Neuron (in vitro differentiated cells): ENCODE data around the gene KEAP1.

Experiments
- H2AFZ ChIP-seq: one replicate; pipeline ENCODE4 v1.6.1; 2013; ENCODE audit warnings: low read depth, mild to moderate bottlenecking, inconsistent platforms, low read length, moderate library complexity
- H3K27me3 ChIP-seq: one replicate; pipeline ENCODE4 v1.6.1; 2013; ENCODE audit warnings: low read length; ENCODE audit not compliant: insufficient read depth
- H3K36me3 ChIP-seq: one replicate; pipeline ENCODE4 v1.6.1; 2013; ENCODE audit warnings: low read length; ENCODE audit not compliant: insufficient read depth
- H3K4me1 ChIP-seq: one replicate; pipeline ENCODE4 v1.6.1; 2013; ENCODE audit warnings: low read length; ENCODE audit not compliant: insufficient read depth
- H3K4me3 ChIP-seq: 2 replicates; pipeline ENCODE4 v1.5.1; 2013; ENCODE audit warnings: mild to moderate bottlenecking, low read length, moderate library complexity
- H3K9me3 ChIP-seq: one replicate; pipeline ENCODE4 v1.6.1; 2013; ENCODE audit warnings: low read length

Gene KEAP1

DNA sequence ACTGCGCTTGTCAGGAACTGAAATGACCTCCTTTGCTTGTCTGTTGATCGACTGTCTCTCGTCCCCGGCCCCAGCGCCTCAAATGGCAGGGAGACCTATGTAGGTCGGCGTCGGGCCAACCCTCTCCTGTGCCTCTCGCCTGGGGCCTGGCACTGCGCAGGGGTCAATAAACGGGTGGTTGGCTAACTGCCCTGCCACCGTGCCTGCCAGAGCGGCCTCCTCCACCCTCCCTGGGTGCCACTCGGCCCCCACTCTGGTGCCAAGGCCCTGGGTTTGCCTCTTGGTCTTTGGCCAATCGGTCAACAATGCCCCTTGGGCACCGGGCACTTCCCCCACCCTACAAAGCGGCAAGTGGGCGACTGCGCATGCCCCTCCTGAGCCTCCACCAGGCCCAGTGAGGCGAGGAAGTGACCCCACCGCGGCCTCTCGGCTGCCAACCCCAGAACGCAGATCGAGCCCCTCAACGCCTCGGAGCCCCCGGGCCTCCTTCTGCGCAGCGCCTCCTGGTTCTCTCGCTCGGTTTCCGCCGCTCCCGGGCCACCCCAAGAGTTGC is 1.1 kb downstream of the KEAP1 start:
- peak overlapping the region; percentile 91 for H2AFZ ChIP-seq
- peak overlapping the region; percentile 90 for H3K4me3 ChIP-seq
- no peaks in the 10 kb centered on the region for H3K9me3 ChIP-seq
- H3K36me3 ChIP-seq, result peaks cover 23% of the 10 kb centered on the region
- no peaks in the 10 kb centered on the region for H3K27me3 ChIP-seq
- peaks cover 7% of the 10 kb centered on the region for H3K4me1 ChIP-seq

DNA sequence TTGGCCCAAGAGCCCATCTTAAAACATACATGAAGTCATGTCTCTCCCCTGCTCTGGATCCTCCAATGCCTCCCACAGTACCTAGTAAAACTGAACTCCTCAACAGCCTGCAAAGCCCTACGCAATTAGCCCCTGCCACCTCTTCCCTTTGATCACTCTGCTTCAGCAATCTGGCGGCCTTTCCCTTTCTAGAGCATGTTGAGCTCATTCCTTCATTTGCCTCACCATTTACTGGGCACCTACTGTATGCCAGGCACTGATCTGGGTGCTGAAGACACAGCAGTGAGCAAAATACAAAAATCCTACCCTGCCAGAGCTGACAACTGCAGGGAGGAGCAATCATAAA is 2.9 kb downstream of the KEAP1 start:
- peaks cover 34% of the 10 kb centered on the region for H3K36me3 ChIP-seq
- no peaks in the 10 kb centered on the region for H3K9me3 ChIP-seq

DNA sequence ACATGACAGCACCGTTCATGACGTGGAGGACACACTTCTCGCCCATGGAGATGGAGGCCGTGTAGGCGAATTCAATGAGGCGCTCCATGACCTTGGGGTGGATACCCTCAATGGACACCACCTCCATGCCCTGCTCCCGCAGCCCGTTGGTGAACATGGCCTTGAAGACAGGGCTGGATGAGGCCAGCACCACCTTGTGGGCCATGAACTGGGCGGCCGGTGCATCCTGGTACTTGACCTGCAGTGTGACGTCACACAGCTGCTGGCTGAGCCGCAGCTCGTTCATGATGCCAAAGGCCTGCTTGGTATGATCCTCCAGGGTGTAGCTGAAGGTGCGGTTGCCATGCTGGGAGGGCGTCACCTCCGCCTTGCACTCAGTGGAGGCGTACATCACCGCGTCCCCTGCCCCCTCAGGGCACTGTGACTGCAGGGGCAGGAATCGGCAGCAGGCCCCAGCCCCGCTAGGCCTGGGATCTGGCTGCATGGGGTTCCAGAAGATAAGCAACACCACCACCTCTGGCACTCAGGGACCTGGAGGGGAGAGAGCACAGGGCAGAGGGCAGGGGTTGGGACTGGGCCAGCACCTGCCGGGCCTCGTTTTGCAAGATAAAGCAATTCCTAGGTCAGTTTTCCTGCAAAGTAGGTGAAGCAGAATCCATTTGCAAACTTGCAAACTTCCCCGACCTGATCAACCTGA is 3.5 kb downstream of the KEAP1 start:
- Histone ChIP-seq H3K9me3 (no peaks in the 10 kb centered on the region), H2AFZ (no peak overlapping the region), H3K4me3 (no peak overlapping the region)

More for the DNA sequence above, 2.9 kb downstream of the KEAP1 start:
- H3K27me3 ChIP-seq, result no peaks in the 10 kb centered on the region
- H3K4me1 ChIP-seq, result peaks cover 7% of the 10 kb centered on the region
- no peak overlapping the region for H3K4me3 ChIP-seq
- no peak overlapping the region for H2AFZ ChIP-seq

DNA sequence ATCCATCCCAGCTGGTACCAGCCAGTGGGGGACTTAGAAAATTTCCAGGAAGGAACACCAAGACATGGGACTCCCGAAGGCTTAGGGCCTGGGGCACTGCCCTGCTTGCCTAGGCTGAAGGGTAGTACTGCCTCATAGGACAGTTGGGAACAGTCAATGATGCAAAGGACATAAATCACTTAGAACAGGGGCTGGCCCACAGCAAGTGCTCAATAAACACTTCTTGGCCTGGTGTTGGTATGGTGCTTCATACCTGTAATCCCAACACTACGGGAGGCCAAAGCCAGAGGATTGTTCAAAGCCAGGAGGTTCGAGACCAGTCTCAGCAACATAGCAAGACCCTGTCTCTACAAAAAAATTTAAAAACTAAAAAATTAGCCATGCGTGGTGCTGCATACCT is 5.8 kb downstream of the KEAP1 start:
- H3K36me3 ChIP-seq, result peaks cover 43% of the 10 kb centered on the region
- no peaks in the 10 kb centered on the region for H3K27me3 ChIP-seq
- peaks cover 7% of the 10 kb centered on the region for H3K4me1 ChIP-seq
- no peak overlapping the region for H2AFZ ChIP-seq
- peaks cover 2% of the 10 kb centered on the region for H3K9me3 ChIP-seq
- no peak overlapping the region for H3K4me3 ChIP-seq

More for the DNA sequence above, 3.5 kb downstream of the KEAP1 start:
- H3K36me3 ChIP-seq, result peaks cover 37% of the 10 kb centered on the region
- peaks cover 7% of the 10 kb centered on the region for H3K4me1 ChIP-seq
- H3K27me3 ChIP-seq, result no peaks in the 10 kb centered on the region

DNA sequence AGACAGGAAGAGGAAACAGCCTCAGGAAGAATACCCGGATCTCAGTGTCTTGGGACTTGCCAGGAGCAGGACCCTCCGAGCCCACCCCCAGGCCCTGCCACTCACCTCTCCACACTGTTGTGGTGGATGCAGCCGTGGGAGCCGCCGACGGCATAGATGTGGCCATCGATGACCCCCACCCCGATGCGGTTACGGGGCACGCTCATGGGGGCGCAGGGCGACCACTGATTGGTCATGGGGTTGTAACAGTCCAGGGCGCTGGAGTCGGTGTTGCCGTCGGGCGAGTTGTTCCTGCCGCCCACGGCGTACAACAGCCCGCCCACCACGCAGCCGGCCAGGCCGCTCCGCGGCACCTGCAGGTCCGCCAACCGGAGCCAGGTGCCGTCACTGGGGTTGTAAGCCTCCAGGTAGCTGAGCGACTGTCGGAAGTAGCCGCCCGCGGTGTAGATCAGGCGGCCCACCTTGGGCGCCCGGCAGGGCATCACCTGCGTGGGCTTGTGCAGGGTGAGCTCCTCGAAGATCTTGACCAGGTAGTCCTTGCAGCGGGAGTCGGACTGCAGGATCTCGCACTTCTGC is 11.6 kb downstream of the KEAP1 start:
- Histone ChIP-seq H2AFZ (no peak overlapping the region), H3K4me3 (no peak overlapping the region), H3K36me3 (peaks cover 56% of the 10 kb centered on the region), H3K9me3 (peaks cover 2% of the 10 kb centered on the region), H3K4me1 (no peaks in the 10 kb centered on the region), H3K27me3 (no peaks in the 10 kb centered on the region)

DNA sequence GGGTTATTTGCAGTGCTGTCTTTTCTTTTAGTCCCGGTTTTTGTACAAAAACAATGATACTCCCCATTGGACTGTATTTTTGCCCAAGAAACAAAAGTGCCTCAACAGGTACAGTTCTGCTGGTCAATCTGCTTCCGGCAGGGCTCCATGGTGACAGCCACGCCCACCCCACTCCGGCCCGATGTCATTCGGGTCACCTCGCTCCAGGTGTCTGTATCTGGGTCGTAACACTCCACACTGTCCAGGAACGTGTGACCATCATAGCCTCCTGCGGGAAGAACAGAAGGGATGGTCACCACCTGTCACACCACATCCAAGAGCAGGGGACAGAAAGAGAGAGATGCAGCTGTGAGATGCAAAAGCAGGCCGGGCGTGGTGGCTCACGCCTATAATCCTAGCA is 16.6 kb downstream of the KEAP1 start:
- no peaks in the 10 kb centered on the region for H3K9me3 ChIP-seq
- H3K4me1 ChIP-seq, result no peaks in the 10 kb centered on the region
- no peaks in the 10 kb centered on the region for H3K27me3 ChIP-seq
- no peak overlapping the region for H3K4me3 ChIP-seq
- peaks cover 44% of the 10 kb centered on the region for H3K36me3 ChIP-seq
- no peak overlapping the region for H2AFZ ChIP-seq

DNA sequence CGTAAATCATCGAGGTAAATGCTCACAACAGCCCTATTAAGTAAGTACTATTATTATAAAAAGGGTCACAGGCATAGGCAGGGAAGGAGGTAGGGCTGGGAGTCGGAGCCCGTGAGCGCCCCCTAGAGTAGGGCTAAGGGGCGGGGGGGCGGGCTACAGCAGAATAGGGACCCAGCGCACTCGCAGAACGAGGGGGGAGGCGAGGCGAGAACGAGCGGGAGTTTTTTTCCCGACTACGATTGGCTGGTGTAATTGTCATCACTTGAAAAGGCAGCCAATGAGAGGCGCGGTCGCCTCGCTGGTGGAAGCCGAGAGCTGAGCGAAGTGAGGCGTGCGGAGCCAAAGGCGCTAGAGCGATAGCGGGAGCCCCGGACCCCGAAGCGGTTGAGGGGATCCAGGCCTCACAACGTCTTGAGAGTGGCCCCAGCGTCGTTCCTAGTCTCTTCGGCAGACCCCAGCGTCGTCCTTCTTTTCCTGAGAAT is 24.2 kb downstream of the KEAP1 start:
- peaks cover under 1% of the 10 kb centered on the region for H3K36me3 ChIP-seq
- H2AFZ ChIP-seq, result no peak overlapping the region
- no peaks in the 10 kb centered on the region for H3K4me1 ChIP-seq
- no peak overlapping the region for H3K4me3 ChIP-seq
- no peaks in the 10 kb centered on the region for H3K9me3 ChIP-seq
- no peaks in the 10 kb centered on the region for H3K27me3 ChIP-seq

DNA sequence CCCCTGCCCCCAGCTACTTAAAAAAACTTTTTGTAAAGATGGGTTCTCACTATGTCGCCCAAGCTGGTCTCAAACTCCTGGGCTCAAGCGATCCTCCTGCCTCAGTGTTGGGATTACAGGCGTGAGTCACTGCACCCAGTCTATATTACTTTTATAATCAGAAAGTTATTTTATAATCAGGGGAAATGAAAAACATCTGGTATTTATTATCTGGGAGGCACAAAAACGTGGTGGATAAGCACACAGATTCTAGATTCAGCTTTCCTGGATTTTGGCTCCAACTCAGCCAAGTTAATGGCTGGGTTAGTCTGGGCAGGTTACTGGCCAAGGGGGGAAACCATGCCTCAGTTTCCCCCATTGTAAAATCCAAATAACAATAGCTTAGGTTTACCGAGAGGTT is 24.7 kb downstream of the KEAP1 start:
- Histone ChIP-seq H3K4me3 (no peak overlapping the region), H3K27me3 (no peaks in the 10 kb centered on the region), H2AFZ (no peak overlapping the region), H3K36me3 (no peaks in the 10 kb centered on the region), H3K9me3 (no peaks in the 10 kb centered on the region), H3K4me1 (no peaks in the 10 kb centered on the region)

DNA sequence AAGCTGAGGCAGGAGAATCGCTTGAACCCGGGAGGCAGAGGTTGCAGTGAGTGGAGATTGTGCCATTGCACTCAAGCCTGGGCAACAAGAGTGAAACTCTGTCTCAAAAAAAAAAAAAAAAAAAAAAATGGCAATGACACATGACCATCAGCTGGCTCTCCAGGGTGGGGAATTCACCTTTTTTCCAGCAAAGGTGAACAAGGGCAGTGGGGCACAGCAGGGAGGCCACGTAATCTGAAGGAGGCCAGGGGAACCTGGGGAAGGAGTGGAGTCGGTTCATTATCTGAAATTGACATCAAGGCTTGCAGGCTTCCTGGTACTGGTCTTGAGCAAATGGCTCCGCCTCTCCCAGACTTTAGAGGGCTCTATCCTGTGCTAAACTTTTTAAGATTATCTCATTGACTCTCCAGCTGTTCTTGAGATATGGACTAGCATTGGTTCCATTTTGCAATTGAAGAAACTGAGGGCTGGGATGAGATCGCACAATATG is 28.1 kb downstream of the KEAP1 start:
- H3K9me3 ChIP-seq, result no peaks in the 10 kb centered on the region
- H2AFZ ChIP-seq, result no peak overlapping the region
- H3K36me3 ChIP-seq, result no peaks in the 10 kb centered on the region
- H3K27me3 ChIP-seq, result no peaks in the 10 kb centered on the region
- H3K4me3 ChIP-seq, result no peak overlapping the region
- H3K4me1 ChIP-seq, result no peaks in the 10 kb centered on the region

DNA sequence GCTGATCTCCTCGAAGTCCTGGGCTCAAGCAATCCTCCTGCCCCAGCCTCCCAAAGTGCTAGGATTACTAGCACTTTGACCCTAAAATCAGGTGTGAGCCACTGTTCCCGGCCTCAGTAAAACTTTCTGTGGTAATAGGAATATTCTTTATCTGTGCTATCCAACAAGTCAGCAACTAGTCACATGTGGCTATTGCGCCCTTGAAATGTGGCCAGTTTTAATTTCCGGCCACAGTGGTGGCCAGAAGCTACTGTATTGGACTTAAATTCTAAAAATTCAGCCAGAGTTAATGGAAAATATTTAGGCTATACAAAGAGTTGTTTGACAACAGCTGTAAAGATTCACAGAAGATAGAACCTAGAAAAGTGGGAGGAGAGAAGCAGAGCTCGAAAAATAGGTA is 30.0 kb downstream of the KEAP1 start:
- Histone ChIP-seq H3K36me3 (no peaks in the 10 kb centered on the region), H2AFZ (no peak overlapping the region), H3K27me3 (no peaks in the 10 kb centered on the region), H3K4me3 (no peak overlapping the region), H3K4me1 (no peaks in the 10 kb centered on the region), H3K9me3 (no peaks in the 10 kb centered on the region)

DNA sequence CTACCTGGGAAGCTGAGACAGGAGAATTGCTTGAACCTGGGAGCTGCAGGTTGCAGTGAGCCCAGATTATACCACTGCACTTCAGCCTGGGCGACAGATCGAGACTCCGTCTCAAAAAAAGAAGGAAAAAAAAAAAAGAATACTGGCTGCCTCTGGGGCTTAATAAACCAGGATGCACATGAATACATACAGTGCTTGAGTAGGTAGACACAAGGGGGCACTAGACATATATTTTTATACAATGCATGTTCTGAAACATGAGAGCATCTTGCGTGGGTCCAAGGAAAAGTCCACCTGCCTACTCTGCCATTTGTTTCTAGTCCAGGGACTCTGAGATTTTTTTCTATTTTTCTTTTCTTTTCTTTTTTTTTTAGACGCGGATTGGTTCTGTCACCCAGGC is 31.2 kb downstream of the KEAP1 start:
- H3K36me3 ChIP-seq, result no peaks in the 10 kb centered on the region
- H3K4me3 ChIP-seq, result no peak overlapping the region
- H3K27me3 ChIP-seq, result no peaks in the 10 kb centered on the region
- no peaks in the 10 kb centered on the region for H3K4me1 ChIP-seq
- H3K9me3 ChIP-seq, result no peaks in the 10 kb centered on the region
- H2AFZ ChIP-seq, result no peak overlapping the region

DNA sequence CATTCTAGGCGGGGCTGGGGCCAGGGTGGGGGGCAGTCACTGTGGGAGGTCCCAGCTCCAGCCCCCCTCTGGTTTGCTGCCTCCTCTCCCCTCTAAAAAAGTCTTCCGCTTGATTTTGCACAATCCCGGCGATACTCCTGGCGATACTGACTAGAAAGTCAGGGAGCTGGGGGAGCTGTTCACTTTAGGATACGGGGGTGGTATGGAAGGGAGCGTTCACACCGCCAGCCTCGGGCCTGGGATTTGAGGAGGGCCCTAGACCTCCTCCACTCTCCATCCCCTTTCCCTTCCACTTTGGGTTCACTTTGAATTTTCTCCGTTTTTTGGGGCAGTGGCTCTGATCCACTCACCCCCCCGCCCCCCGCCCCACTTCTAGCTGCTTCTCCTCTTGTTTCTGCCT is 35.0 kb downstream of the KEAP1 start:
- H3K4me3 ChIP-seq, result no peak overlapping the region
- no peaks in the 10 kb centered on the region for H3K9me3 ChIP-seq
- H3K36me3 ChIP-seq, result no peaks in the 10 kb centered on the region
- no peak overlapping the region for H2AFZ ChIP-seq
- H3K4me1 ChIP-seq, result no peaks in the 10 kb centered on the region
- no peaks in the 10 kb centered on the region for H3K27me3 ChIP-seq

DNA sequence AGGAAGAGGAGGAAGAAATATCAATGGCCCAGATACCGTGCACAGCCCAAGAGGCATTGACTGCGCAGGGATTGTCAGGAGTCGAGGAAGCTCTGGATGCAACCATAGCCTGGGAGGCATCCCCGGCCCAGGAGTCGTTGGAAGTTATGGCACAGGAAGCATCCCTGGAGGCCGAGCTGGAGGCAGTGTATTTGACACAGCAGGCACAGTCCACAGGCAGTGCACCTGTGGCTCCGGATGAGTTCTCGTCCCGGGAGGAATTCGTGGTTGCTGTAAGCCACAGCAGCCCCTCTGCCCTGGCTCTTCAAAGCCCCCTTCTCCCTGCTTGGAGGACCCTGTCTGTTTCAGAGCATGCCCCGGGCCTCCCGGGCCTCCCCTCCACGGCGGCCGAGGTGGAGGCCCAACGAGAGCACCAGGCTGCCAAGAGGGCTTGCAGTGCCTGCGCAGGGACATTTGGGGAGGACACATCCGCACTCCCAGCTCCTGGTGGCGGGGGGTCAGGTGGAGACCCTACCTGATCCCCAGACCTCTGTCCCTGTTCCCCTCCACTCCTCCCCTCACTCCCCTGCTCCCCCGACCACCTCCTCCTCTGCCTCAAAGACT is 36.0 kb downstream of the KEAP1 start:
- H3K4me1 ChIP-seq, result no peaks in the 10 kb centered on the region
- no peak overlapping the region for H3K4me3 ChIP-seq
- no peaks in the 10 kb centered on the region for H3K27me3 ChIP-seq
- H3K9me3 ChIP-seq, result no peaks in the 10 kb centered on the region
- no peaks in the 10 kb centered on the region for H3K36me3 ChIP-seq
- H2AFZ ChIP-seq, result no peak overlapping the region
